ENCODE results near the gene LEKR1.

The LEKR1 gene

DNA sequence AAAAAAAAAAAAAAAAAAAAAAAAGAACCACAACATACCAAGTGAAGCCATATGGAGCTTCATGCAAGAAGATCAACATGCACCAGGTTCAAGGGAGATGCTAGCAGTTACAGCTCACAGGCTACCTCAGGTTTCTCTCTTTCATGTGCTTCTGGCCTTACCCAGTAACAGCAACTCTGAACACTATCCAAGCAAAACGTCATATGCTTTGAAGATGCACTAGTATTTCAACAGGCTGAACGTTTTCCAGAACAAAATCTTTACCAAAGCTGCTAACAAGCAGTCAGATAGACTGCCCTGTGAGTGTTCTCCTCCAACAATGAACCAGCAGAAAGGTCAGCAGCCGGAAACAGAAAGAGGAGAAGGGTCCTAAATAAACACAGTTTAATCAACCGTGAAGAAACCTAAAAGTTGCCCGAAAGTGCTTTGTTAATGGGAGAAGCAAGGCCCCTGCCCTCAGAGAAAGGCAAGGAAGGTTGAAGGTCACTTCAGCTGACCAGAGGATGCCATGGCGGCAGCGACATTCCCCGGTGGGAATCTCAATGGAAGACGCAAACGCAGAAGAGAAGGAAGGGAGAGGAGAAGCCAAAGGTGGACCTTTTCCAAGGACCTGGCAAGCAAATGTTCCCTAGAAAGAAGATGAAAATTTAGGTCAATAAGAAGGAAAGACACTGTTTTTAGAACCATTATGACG lies 253.7 kb downstream of the LEKR1 start:
- H3K27me3 ChIP-seq (ENCODE audit: control insufficient read depth, insufficient read depth, low read length): peaks cover 4% of the 10 kb centered on the region
- no peak overlapping the region for H3K9ac ChIP-seq (ENCODE audit: low read depth, low read length)
- H3K36me3 ChIP-seq (ENCODE audit: control insufficient read depth, insufficient read depth, low read length): no peaks in the 10 kb centered on the region
- no peaks in the 10 kb centered on the region for H3K9me3 ChIP-seq (ENCODE audit: control insufficient read depth, insufficient read depth, low read length)
- H3K4me1 ChIP-seq (ENCODE audit: control insufficient read depth, insufficient read depth, low read length): peaks cover 4% of the 10 kb centered on the region
- H3K4me3 ChIP-seq (ENCODE audit: low read depth, low read length): no peak overlapping the region

- H3K4me1 ChIP-seq (ENCODE audit: control insufficient read depth, insufficient read depth, low read length): peaks cover 8% of the 10 kb centered on the region
- no peaks in the 10 kb centered on the region for H3K9me3 ChIP-seq (ENCODE audit: control insufficient read depth, insufficient read depth, low read length)
- peaks cover 4% of the 10 kb centered on the region for H3K27me3 ChIP-seq (ENCODE audit: control insufficient read depth, insufficient read depth, low read length)
- H3K9ac ChIP-seq (ENCODE audit: low read depth, low read length): no peak overlapping the region
- no peak overlapping the region for H3K4me3 ChIP-seq (ENCODE audit: low read depth, low read length)
- no peaks in the 10 kb centered on the region for H3K36me3 ChIP-seq (ENCODE audit: control insufficient read depth, insufficient read depth, low read length)
Observed at GRCh38 chr3:157081626-157082210, 255.6 kb downstream of the LEKR1 start.

DNA sequence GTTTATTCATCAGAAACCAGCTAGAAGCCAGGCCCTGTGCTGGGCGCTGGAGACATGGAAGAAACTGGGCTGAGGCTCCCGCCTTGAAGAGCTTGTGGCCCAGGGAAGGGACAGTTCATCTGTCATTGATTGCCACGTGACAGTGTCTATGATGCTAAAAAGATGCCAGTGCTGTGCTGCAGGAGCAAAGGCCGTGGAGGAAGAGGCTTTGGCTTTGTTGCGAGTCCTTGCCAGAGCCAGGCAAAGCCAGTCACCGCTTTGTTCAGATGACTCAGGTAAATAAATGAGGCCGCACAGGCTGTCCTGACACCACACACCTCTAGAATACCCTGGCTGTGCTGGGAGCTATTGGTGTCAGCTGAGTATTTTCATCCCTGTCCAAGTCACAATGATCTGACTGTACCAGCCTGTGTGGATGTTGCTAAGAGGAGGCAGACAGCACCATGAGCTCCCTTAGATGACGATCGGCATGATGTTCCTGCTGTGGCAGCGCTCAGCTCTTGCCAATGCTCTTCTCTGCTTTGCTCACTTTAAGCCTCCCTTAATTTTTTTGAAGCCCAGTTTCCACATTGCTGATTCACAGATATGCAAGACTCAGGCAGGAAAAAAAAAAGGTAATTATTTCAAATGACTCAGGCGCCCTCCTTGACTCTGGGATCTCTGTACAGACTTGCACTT lies 256.3 kb downstream of the LEKR1 start:
- peaks cover 4% of the 10 kb centered on the region for H3K27me3 ChIP-seq (ENCODE audit: control insufficient read depth, insufficient read depth, low read length)
- no peak overlapping the region for H3K9ac ChIP-seq (ENCODE audit: low read depth, low read length)
- no peaks in the 10 kb centered on the region for H3K36me3 ChIP-seq (ENCODE audit: control insufficient read depth, insufficient read depth, low read length)
- no peak overlapping the region for H3K4me3 ChIP-seq (ENCODE audit: low read depth, low read length)
- peaks cover 12% of the 10 kb centered on the region for H3K4me1 ChIP-seq (ENCODE audit: control insufficient read depth, insufficient read depth, low read length)
- no peaks in the 10 kb centered on the region for H3K9me3 ChIP-seq (ENCODE audit: control insufficient read depth, insufficient read depth, low read length)

GRCh38 chr3:157083824-157084223 lies 257.7 kb downstream of the LEKR1 start:
- Histone ChIP-seq H3K4me3 (ENCODE audit: low read depth, low read length) (no peak overlapping the region), H3K9me3 (ENCODE audit: control insufficient read depth, insufficient read depth, low read length) (no peaks in the 10 kb centered on the region), H3K36me3 (ENCODE audit: control insufficient read depth, insufficient read depth, low read length) (no peaks in the 10 kb centered on the region), H3K4me1 (ENCODE audit: control insufficient read depth, insufficient read depth, low read length) (peaks cover 19% of the 10 kb centered on the region), H3K9ac (ENCODE audit: low read depth, low read length) (no peak overlapping the region), H3K27me3 (ENCODE audit: control insufficient read depth, insufficient read depth, low read length) (peaks cover 4% of the 10 kb centered on the region)

- Histone ChIP-seq H3K27me3 (ENCODE audit: control insufficient read depth, insufficient read depth, low read length) (peaks cover 12% of the 10 kb centered on the region), H3K9me3 (ENCODE audit: control insufficient read depth, insufficient read depth, low read length) (no peaks in the 10 kb centered on the region), H3K4me3 (ENCODE audit: low read depth, low read length) (no peak overlapping the region), H3K4me1 (ENCODE audit: control insufficient read depth, insufficient read depth, low read length) (peaks cover 24% of the 10 kb centered on the region), H3K9ac (ENCODE audit: low read depth, low read length) (no peak overlapping the region), H3K36me3 (ENCODE audit: control insufficient read depth, insufficient read depth, low read length) (no peaks in the 10 kb centered on the region)
Observed at GRCh38 chr3:157086060-157086750, 260.1 kb downstream of the LEKR1 start.

GRCh38 chr3:157086775-157087174 lies 260.6 kb downstream of the LEKR1 start:
- Histone ChIP-seq H3K36me3 (ENCODE audit: control insufficient read depth, insufficient read depth, low read length) (no peaks in the 10 kb centered on the region), H3K27me3 (ENCODE audit: control insufficient read depth, insufficient read depth, low read length) (peaks cover 12% of the 10 kb centered on the region), H3K4me1 (ENCODE audit: control insufficient read depth, insufficient read depth, low read length) (peaks cover 24% of the 10 kb centered on the region), H3K9ac (ENCODE audit: low read depth, low read length) (no peak overlapping the region), H3K4me3 (ENCODE audit: low read depth, low read length) (no peak overlapping the region), H3K9me3 (ENCODE audit: control insufficient read depth, insufficient read depth, low read length) (no peaks in the 10 kb centered on the region)

DNA sequence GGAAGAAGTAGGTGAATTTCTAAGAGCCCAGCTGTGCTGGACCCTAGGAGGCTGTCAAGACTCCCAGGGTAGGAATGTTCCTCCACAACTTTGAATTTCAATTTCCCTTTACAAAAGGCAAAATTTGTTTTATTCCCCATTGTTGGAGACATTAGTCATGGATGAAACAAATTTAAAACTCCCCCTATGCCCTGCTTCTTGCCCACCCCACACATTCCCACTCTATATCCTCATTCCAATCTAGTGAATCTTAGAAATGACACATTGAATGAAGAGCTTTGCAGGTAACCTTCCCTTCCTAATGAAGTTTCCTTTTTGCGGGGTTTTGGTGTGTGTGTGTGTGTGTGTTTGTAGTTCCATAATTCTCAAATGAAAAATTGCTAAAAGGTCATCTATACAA lies 261.2 kb downstream of the LEKR1 start:
- Histone ChIP-seq H3K9me3 (ENCODE audit: control insufficient read depth, insufficient read depth, low read length) (no peaks in the 10 kb centered on the region), H3K9ac (ENCODE audit: low read depth, low read length) (peak overlapping the region; percentile 27), H3K27me3 (ENCODE audit: control insufficient read depth, insufficient read depth, low read length) (peaks cover 10% of the 10 kb centered on the region), H3K4me3 (ENCODE audit: low read depth, low read length) (no peak overlapping the region), H3K36me3 (ENCODE audit: control insufficient read depth, insufficient read depth, low read length) (no peaks in the 10 kb centered on the region), H3K4me1 (ENCODE audit: control insufficient read depth, insufficient read depth, low read length) (peaks cover 20% of the 10 kb centered on the region)

DNA sequence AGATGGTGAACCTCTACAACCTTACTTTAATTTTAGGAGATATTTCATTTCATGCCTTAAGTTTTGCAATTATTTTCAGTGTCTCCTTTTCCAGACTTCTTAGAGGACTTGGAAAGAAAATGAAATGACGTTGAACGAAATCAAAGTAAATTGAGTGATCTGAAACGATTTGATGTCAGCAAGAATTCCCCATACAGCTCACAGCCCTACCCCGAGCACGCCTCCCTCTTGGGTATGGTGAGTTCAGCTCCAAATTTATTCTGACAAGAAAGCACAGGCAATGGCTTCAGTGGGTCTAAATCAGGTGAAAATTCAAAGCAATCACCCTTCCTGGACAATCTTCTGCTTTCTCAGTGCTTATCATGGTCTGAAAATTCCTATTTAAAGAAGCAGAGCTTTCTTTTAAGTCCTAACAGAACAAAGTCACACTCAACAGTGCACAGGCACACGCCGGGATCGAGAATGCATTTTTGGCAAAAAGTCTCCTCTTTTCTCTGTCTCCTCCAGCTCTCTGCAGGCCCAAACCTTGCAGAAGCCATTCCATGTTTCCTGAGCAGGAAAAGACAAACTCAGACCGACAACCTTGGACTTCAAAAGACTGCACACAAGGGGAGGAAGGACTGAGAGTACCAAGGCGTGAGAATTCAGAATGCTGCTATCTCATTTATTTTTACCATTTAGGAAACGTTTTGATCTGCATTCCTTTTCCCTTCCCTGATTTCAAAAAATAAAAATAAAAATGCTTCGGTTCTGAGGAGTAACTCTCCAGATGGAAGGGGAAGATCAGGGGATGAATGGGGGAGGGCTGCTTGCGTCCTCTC lies 261.8 kb downstream of the LEKR1 start:
- H3K27me3 ChIP-seq (ENCODE audit: control insufficient read depth, insufficient read depth, low read length): peaks cover 7% of the 10 kb centered on the region
- H3K36me3 ChIP-seq (ENCODE audit: control insufficient read depth, insufficient read depth, low read length): no peaks in the 10 kb centered on the region
- H3K4me1 ChIP-seq (ENCODE audit: control insufficient read depth, insufficient read depth, low read length): peaks cover 26% of the 10 kb centered on the region
- H3K9me3 ChIP-seq (ENCODE audit: control insufficient read depth, insufficient read depth, low read length): no peaks in the 10 kb centered on the region
- H3K4me3 ChIP-seq (ENCODE audit: low read depth, low read length): peak overlapping the region; percentile 62
- peak overlapping the region; percentile 27 for H3K9ac ChIP-seq (ENCODE audit: low read depth, low read length)

DNA sequence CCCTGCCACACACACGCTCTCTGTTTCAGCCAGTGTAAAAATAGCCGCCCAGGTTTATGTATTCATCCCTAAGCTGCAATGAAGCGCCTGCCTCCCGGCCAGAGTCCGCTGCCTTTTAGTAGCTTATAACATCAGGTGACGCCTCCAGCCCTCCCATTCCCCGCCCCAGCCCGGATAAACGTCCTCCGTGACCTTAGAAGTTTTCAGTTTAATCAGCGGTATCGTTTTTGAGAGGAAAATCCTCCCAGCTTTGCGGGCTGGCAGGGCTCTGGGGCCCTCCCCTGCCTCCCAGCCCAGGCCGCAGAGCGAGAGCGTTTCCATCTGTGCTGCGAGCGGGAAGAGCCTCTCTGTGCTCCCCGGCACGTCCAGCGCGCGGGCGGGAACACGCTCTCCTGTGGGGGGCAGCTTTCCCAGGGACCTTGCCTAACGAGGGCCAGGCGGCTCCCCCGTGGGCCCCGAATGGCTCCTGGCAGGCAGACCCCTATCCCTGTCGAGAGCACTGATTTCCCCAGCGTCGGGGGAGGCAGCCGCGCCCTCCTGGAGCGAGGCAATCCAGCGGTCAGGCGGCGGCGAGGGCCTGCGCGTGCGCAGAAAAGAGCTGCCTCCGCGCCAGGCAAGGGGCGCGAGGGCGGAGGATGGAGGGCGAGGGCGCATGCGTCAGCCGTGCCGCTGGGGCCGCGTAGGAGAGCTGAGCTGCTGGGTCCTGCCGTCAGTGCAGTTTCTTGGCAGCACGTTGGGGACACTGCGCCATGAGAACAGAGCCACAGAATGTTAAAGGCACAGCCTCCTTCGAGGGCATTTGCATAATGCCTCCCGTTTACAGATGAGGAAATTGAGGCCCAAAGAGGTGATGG lies 262.7 kb downstream of the LEKR1 start:
- Histone ChIP-seq H3K9me3 (ENCODE audit: control insufficient read depth, insufficient read depth, low read length) (no peaks in the 10 kb centered on the region), H3K9ac (ENCODE audit: low read depth, low read length) (peak overlapping the region; percentile 3), H3K4me1 (ENCODE audit: control insufficient read depth, insufficient read depth, low read length) (peaks cover 28% of the 10 kb centered on the region), H3K4me3 (ENCODE audit: low read depth, low read length) (peak overlapping the region; percentile 62), H3K36me3 (ENCODE audit: control insufficient read depth, insufficient read depth, low read length) (no peaks in the 10 kb centered on the region), H3K27me3 (ENCODE audit: control insufficient read depth, insufficient read depth, low read length) (peaks cover 7% of the 10 kb centered on the region)

GRCh38 chr3:157089455-157090221 lies 263.5 kb downstream of the LEKR1 start:
- peaks cover 28% of the 10 kb centered on the region for H3K4me1 ChIP-seq (ENCODE audit: control insufficient read depth, insufficient read depth, low read length)
- no peak overlapping the region for H3K9ac ChIP-seq (ENCODE audit: low read depth, low read length)
- peaks cover 7% of the 10 kb centered on the region for H3K27me3 ChIP-seq (ENCODE audit: control insufficient read depth, insufficient read depth, low read length)
- H3K9me3 ChIP-seq (ENCODE audit: control insufficient read depth, insufficient read depth, low read length): no peaks in the 10 kb centered on the region
- H3K4me3 ChIP-seq (ENCODE audit: low read depth, low read length): peak overlapping the region; percentile 26
- H3K36me3 ChIP-seq (ENCODE audit: control insufficient read depth, insufficient read depth, low read length): no peaks in the 10 kb centered on the region

Measured in iPS-15b (cell line).